Peyer's patch (tissue), 4 donors: ENCODE measurements around the gene PPIC. TPM values are rescaled to one million over a fixed set of nuclear protein-coding genes. Genes with fewer than 3 reads are reported as not detected.

Source experiments
- DNase-seq, 3 donors: peaks; one replicate each; pipeline ENCODE4 v3.0.0-alpha.2; 2017 to 2019
- H3K27ac ChIP-seq, 4 donors: fragments of 200-600 bp; sonication (generic); one replicate each; pipeline ENCODE4 v1.5.1; 2016 to 2019
- H3K27me3 ChIP-seq, 2 donors: fragments of 200-600 bp; sonication (generic); one replicate each; pipeline ENCODE4 v1.5.1; 2019
- H3K36me3 ChIP-seq, 3 donors: fragments of 200-600 bp; sonication (generic); one replicate each; pipeline ENCODE4 v1.5.1; 2016 to 2019
- H3K4me1 ChIP-seq, 4 donors: fragments of 200-600 bp; sonication (generic); one replicate each; pipeline ENCODE4 v1.5.1; 2016 to 2019
- H3K4me3 ChIP-seq, 4 donors: fragments of 200-600 bp; sonication (generic); 1 replicate in 3 of 4; 2 replicates in 1 of 4; pipeline ENCODE4 v1.5.1; 2016 to 2019; ENCODE audit warnings: mild to moderate bottlenecking in 1 of 4
- H3K9me3 ChIP-seq, 4 donors: fragments of 200-600 bp; sonication (generic); one replicate each; pipeline ENCODE4 v1.5.1; 2016 to 2019; ENCODE audit warnings: mild to moderate bottlenecking in 1 of 4
- CTCF ChIP-seq, 6 experiments: fragments of 450-650 bp in 4 of 6; fragments of 200-600 bp in 2 of 6; sonication (generic) in 1 of 6; IDR thresholded peaks; one replicate each; pipeline ENCODE4 v1.5.1; 2017 to 2019; ENCODE audit warnings: antibody characterized with exemption in 6 of 6, mild to moderate bottlenecking in 3 of 6, moderate library complexity in 1 of 6
- POLR2A ChIP-seq, 2 donors: fragments of 450-650 bp; IDR thresholded peaks; one replicate each; pipeline ENCODE4 v1.5.1; 2017; ENCODE audit warnings: antibody characterized with exemption in 2 of 2, mild to moderate bottlenecking in 2 of 2, moderate library complexity in 2 of 2
- total RNA-seq, 4 donors: library from RNA; depleted of rRNA; stranded (reverse); fragments of >200 nt; gene quantifications; one replicate each; pipeline ENCODE4 v1.1.0, GENCODE V29; 2016

PPIC gene
- total RNA-seq, 4 donors from 2014 or later, result 5.0 to 50.1 (median 32.6) TPM

GRCh38 chr5:123012321-123012720, 24.2 kb downstream of the PPIC start:
- Histone ChIP-seq H3K27me3 (no peaks in the 10 kb centered on the region), H3K4me3 (no peak overlapping the region), H3K27ac (no peak overlapping the region), H3K36me3 (peaks cover 0 to 5% (median 0%) of the 10 kb centered on the region in 3 donors), H3K9me3 (no peaks in the 10 kb centered on the region), H3K4me1 (no peaks in the 10 kb centered on the region)
- TF ChIP-seq POLR2A (IDR thresholded peaks at IDR 0.05) (no peak), CTCF (IDR thresholded peaks at IDR 0.05) (no peak)
- DNase-seq, result no peak

- Histone ChIP-seq H3K4me3 (no peak overlapping the region), H3K27ac (no peak overlapping the region), H3K36me3 (peaks cover 0 to 5% (median 0%) of the 10 kb centered on the region in 3 donors), H3K9me3 (no peaks in the 10 kb centered on the region), H3K4me1 (no peaks in the 10 kb centered on the region), H3K27me3 (no peaks in the 10 kb centered on the region)
- no peak for DNase-seq
- TF ChIP-seq POLR2A (IDR thresholded peaks at IDR 0.05) (no peak), CTCF (IDR thresholded peaks at IDR 0.05) (no peak)
These were observed 28.8 kb downstream of the PPIC start for GRCh38 chr5:123007754-123008153.

- H3K4me1 ChIP-seq, result no peaks in the 10 kb centered on the region
- no peak overlapping the region for H3K27ac ChIP-seq
- no peaks in the 10 kb centered on the region for H3K9me3 ChIP-seq
- TF ChIP-seq CTCF (IDR thresholded peaks at IDR 0.05), result no peak
- no peak for TF ChIP-seq POLR2A (IDR thresholded peaks at IDR 0.05)
- H3K36me3 ChIP-seq, result peaks cover 0 to 5% (median 0%) of the 10 kb centered on the region in 3 donors
- H3K27me3 ChIP-seq, result no peaks in the 10 kb centered on the region
- no peak overlapping the region for H3K4me3 ChIP-seq
- no peak for DNase-seq
These were observed 29.3 kb downstream of the PPIC start for GRCh38 chr5:123007182-123007581.

- Histone ChIP-seq H3K9me3 (no peaks in the 10 kb centered on the region), H3K27ac (no peak overlapping the region), H3K36me3 (no peaks in the 10 kb centered on the region), H3K4me1 (no peaks in the 10 kb centered on the region), H3K27me3 (no peaks in the 10 kb centered on the region), H3K4me3 (no peak overlapping the region)
- DNase-seq, result no peak
- TF ChIP-seq CTCF (IDR thresholded peaks at IDR 0.05) (no peak), POLR2A (IDR thresholded peaks at IDR 0.05) (no peak)
These were observed 34.7 kb downstream of the PPIC start for GRCh38 chr5:123001808-123002207.

- Histone ChIP-seq H3K27me3 (no peaks in the 10 kb centered on the region), H3K4me1 (no peaks in the 10 kb centered on the region), H3K36me3 (no peaks in the 10 kb centered on the region), H3K9me3 (no peaks in the 10 kb centered on the region), H3K27ac (no peak overlapping the region), H3K4me3 (no peak overlapping the region)
- TF ChIP-seq CTCF (IDR thresholded peaks at IDR 0.05), result no peak
- no peak for DNase-seq
These were observed 35.8 kb downstream of the PPIC start for GRCh38 chr5:123000731-123001130.

GRCh38 chr5:122999947-123000563, 36.5 kb downstream of the PPIC start:
- peak; percentile 15 to 44 (median 23) for TF ChIP-seq CTCF (IDR thresholded peaks at IDR 0.05)
- TF ChIP-seq POLR2A (IDR thresholded peaks at IDR 0.05), result no peak
- peak in 2 of 3 donors; percentile 52 to 64 for DNase-seq
- Histone ChIP-seq H3K27me3 (no peaks in the 10 kb centered on the region), H3K27ac (no peak overlapping the region), H3K36me3 (no peaks in the 10 kb centered on the region), H3K4me1 (no peaks in the 10 kb centered on the region), H3K9me3 (no peaks in the 10 kb centered on the region), H3K4me3 (no peak overlapping the region)
